COLO829 (cell line): Measurements from ENCODE around the gene HTRA3.
"Not testable (repeated sequence)": the region's sequence is repeated elsewhere in the genome, so short reads cannot be mapped to it uniquely, and the experiment has no call there.

Experiments used
- DNase-seq: peaks from one replicate; pipeline ENCODE4 v3.0.0; 2012; ENCODE audit warnings: low spot score

HTRA3 gene

GRCh38 chr4:8344377-8344776 is 74.8 kb downstream of the HTRA3 start:
- no peak for DNase-seq

DNA sequence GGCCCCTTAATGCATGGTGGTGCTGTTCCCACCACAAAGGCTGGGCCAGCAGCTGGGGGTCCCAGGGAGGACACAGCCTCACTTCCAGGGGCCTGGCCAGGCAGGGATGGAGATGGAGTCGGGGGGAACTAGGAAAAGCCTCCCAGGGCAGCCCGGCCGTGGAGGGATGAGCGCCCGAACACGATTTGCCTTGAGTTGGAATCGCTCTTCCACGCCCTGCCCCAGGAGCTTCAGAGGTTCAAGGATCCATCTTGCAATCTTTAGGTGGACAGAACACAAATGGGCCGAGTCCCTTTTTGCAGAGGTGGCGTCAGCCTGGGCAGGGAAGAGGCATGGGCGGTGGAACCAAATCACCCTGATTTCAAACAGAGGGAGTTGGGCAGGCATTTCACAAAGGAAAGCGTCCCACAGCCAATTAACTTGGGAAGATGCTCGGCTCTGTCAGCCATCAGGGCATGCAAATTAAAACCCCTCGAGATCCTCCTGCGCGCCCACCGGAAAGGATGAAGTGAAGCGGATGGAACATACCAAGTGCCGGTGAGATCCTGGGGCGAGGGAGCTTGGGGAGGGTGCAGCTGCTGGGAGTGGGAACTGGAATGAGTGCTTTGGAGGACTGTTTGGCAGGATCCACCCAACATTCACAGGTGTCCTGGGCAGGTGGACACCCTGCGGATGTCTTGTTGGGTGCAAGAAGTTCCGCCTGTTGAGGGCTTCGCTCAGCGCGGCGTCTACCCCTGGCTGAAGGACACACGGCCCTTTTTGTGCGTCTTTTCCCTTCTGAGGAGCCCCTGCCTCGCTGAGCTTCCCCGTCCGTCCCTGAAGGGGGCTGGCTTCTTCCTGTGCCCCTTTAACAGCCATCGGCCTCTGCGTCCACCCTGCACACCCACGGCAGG is 75.7 kb downstream of the HTRA3 start:
- no peak for DNase-seq

- DNase-seq, result no peak
These were observed 76.6 kb downstream of the HTRA3 start for GRCh38 chr4:8345946-8346814.

DNA sequence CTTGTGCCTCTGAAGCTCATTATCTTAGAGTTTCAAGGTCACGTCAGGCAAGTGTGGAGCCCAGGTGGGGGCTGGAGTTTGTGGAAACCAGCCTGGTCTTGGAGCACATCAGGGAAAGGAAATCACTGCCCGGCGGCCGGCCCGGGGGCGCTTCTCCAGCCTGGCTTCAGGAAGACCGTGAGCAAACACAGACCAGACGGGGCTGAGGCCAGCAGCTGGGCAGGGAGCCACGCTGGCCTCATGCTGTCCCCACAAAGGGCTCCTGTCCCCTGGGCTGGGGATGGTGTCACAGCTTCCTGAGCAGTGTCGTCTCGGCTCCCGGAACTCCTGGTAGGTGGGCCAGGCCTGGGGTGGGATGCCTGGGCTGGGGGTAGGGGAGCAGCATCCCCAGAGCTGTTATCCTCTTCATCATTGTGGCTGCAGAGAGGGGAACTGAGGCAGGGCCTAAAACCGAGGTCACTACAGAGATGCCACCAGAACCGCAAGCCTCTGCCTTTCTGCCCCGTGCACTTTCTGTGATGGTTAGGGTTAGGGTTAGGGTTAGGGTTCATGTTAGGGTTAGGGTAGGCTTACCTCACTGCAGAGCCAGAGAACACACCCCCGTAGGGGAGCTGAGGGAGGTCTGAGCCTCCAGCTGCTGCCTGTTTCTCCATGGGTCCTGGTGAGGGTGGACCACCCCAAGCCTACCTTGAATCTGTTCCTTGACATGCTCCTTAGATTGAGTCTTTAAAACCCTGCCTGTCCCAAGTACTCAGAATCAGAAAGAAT is 77.5 kb downstream of the HTRA3 start:
- DNase-seq, result no peak

GRCh38 chr4:8347660-8348059 is 78.1 kb downstream of the HTRA3 start:
- no peak for DNase-seq

DNA sequence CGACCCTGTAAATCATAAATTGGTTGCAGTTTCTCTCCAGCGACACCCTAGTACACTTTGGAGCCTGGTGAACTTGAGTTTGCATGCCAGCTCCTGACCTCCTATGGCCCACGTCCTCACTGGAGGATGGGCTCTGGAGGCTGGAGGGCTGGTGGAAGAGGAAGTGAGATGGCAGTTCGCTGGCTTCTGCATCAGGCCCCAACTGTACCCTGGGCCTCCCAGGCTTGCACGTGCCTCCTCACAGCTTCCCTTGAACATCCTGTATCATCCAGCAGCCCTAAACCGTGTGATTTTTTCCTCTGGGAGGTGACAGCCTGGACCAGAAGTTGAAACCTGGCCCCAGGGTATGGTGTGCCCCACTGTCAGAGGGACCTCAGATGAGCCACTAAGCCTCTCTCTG is 78.5 kb downstream of the HTRA3 start:
- no peak for DNase-seq

- not testable (repeated sequence) for DNase-seq
These were observed 79.7 kb downstream of the HTRA3 start for GRCh38 chr4:8349236-8349635.

GRCh38 chr4:8349664-8350236 is 80.2 kb downstream of the HTRA3 start:
- no peak for DNase-seq

DNA sequence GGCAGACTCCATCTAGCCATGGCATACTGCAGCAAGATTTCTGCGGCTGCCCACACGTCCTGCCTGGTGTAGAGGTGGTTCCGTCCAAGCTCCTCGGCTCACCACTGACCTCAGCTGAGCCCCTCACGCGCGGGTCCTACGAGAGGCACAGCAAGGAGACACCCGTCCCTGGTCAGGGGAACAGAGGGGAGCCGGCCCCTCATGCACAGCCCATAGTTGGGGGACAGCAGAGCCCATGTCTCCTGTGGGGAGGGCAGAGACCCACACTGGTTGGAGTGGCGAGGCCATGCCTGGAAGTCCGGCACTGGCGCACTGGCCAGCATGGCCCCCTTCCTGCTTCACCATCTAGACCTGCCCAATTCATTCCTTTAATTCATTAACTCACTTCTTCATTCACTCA is 80.8 kb downstream of the HTRA3 start:
- DNase-seq, result no peak

DNA sequence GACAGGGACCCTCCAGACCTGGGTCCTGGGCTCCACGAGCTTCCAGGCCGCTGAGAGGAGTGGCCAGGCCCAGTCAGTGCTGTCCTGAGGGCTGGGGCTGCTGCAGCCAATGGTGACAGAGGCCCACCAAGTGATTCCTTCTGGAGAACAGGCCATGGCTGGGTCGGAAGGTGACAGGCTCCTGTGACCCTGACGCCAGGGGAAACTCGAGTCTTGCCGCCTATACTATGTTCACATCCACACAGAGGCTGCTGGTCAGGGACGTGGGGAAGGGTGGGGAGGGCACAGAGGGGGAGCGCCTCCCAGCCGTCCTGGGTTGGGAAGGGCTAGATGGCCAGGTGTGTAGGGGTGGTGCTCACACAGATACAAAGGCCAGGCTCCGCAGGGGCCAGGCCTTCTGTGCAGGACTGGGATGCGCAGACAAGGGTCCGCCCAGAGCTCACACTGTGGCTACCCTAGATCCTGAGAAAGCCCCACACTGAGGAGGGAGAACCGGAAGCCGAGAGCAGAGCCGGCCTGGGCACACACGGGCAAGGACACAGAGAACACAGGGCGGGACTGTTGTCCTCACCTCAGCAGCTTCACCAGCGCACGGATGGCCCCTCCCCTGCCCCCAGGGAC is 81.4 kb downstream of the HTRA3 start:
- DNase-seq, result no peak

- DNase-seq, result no peak
These were observed 82.4 kb downstream of the HTRA3 start for GRCh38 chr4:8351931-8352367.

GRCh38 chr4:8352368-8353157 is 83.0 kb downstream of the HTRA3 start:
- no peak for DNase-seq

DNA sequence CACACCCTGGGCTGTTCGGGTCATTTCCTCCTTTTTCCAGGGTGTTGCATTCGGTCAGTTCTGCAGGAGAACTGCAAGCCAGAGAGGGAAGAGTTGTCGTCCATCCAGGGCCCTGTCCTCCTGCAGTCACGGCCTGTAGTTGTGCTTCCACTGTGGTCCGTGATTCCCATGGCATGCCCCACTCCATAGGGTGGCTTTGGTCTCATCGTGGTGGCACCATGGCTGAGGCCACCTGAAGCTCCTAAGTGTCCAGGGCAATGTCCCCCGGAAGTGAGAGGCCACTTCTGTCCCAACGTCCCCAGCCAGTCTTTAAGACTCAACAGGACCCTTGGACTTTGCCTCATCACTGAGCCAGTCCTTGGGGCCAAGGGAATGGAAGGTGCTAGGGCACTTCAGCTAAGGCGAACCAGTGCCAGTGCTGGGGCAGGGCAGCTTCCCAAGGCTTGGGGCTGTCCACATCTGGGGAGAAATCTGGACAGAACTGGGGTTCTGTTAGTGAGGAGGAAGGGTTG is 83.7 kb downstream of the HTRA3 start:
- no peak for DNase-seq

GRCh38 chr4:8353912-8354453 is 84.4 kb downstream of the HTRA3 start:
- DNase-seq, result no peak

- no peak for DNase-seq
These were observed 85.8 kb downstream of the HTRA3 start for GRCh38 chr4:8355306-8355705.

DNA sequence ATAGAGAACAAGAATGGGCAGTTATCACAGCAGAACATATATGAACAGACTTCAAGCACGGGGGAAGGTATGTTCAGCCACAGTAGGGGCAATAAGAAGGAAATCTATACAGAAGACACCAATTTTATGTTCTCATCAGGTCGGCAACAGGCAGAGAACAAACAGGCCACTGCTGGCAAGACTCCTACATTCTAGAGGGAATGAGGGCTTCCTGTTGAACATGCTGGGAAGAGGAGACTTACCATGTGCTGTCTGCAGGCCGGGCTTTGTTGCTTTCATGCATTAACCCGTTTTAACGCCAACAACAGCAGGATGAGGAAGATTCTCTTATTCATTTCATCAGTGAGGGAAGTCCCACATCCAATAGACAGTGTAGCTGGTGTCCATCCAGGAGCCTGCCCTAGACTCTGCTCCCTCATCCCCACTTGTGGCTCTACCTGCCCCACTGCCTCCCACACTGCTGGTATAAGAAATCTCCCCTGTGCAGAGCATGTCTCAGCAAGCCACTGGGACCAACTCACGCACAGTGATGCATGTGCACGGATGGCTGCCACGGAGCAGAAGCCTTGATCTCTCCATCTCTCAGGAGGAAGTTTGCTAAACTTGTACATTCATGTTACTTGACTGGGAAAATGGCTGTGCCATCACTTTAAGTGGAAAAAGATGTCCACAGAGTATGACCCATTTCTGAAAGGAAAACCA is 86.5 kb downstream of the HTRA3 start:
- DNase-seq, result no peak
